ENCODE measurements around the gene SLC25A45.

SLC25A45 gene, protein sequence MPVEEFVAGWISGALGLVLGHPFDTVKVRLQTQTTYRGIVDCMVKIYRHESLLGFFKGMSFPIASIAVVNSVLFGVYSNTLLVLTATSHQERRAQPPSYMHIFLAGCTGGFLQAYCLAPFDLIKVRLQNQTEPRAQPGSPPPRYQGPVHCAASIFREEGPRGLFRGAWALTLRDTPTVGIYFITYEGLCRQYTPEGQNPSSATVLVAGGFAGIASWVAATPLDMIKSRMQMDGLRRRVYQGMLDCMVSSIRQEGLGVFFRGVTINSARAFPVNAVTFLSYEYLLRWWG

DNA sequence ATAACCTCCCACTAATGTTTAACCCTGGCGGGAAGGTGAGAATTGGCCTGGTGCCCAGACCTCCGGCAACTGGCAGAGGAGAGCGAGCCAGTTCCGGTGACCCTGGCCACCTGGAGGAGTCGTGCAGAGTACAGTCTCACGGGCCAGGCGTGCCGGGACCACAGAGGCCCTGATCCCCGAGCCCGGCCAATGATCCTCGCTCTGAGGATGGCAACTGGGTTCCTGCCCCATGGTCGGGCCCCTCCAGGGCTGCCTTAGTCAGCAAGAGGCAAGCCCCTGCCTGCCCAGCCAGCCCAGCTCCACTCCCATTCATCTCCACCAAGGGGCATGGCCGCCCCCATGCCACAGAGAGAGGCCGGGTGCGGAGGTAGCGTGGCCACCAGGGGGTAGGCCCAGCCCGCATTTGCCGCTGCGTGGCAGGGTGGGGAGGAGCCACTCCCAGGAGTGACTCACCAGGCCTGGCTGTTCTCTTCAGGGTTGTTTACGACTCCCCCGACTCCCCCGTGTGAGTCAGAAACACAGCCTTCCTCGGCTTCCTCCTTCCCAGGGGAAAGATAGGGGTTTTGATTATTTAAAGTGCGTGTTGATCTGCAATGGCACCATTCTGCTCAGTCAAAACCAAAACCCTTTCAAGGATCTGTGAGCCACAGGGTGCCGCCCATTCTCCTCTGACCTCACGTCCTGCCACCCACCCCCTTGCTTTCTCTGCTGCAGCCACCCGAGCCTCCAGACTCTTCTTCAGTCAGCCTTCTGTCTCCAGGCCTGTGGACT lies at the start of gene SLC25A45:
Gene SLC25A45, minus strand, starts transcription at position 614 of the 771 bp plus-strand sequence. CDS start 695 bp downstream, outside the sequence.
- H3K4me3 ChIP-seq (ENCODE audit: low read length): peak within 1 kb of the TSS; percentile 34
- H3K36me3 ChIP-seq (ENCODE audit: insufficient read depth, low read length): no peaks in the 10 kb centered on the region
- H2AFZ ChIP-seq (ENCODE audit: low read depth, low read length): peak within 1 kb of the TSS; percentile 92
- peaks cover 21% of the 10 kb centered on the region for H3K4me1 ChIP-seq (ENCODE audit: insufficient read depth, low read length)
- peaks cover 3% of the 10 kb centered on the region for H3K27me3 ChIP-seq (ENCODE audit: insufficient read depth, low read length)
- no peaks in the 10 kb centered on the region for H3K9me3 ChIP-seq (ENCODE audit: low read length)

DNA sequence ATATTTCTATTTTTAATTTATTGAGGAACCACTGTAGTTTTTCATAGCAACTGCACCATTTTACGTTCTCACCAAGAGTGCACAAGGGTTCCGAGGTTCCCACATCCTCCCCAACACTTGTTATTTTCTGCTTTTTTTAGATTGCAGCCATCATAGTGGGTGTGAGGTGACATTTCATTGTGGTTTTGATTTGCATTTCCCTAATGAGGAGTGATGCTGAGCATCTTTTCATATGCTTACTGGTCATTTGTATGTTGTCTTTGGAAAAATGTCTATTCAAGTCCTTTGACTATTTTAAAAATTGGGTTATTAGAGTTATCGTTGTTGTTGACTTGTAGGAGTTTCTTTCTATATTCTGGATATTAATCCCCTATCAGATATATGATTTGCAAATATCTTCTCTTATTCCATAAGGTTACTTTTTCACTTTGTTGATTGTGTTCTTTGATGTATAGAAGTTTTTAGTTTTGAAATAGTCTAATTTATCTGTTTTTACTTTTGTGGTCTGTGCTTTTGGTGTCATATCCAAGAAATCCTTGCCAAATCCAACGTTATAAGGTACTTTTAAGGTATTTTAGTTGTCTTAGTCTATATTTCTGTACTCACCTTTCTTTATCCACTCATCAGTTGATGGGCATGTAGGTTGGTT lies 49.1 kb upstream of the SLC25A45 start:
- H3K9me3 ChIP-seq (ENCODE audit: low read length): no peaks in the 10 kb centered on the region
- no peaks in the 10 kb centered on the region for H3K27me3 ChIP-seq (ENCODE audit: insufficient read depth, low read length)
- H3K4me3 ChIP-seq (ENCODE audit: low read length): peak overlapping the region; percentile 24
- peaks cover 65% of the 10 kb centered on the region for H3K36me3 ChIP-seq (ENCODE audit: insufficient read depth, low read length)
- H2AFZ ChIP-seq (ENCODE audit: low read depth, low read length): no peak overlapping the region
- H3K4me1 ChIP-seq (ENCODE audit: insufficient read depth, low read length): peaks cover 71% of the 10 kb centered on the region

DNA sequence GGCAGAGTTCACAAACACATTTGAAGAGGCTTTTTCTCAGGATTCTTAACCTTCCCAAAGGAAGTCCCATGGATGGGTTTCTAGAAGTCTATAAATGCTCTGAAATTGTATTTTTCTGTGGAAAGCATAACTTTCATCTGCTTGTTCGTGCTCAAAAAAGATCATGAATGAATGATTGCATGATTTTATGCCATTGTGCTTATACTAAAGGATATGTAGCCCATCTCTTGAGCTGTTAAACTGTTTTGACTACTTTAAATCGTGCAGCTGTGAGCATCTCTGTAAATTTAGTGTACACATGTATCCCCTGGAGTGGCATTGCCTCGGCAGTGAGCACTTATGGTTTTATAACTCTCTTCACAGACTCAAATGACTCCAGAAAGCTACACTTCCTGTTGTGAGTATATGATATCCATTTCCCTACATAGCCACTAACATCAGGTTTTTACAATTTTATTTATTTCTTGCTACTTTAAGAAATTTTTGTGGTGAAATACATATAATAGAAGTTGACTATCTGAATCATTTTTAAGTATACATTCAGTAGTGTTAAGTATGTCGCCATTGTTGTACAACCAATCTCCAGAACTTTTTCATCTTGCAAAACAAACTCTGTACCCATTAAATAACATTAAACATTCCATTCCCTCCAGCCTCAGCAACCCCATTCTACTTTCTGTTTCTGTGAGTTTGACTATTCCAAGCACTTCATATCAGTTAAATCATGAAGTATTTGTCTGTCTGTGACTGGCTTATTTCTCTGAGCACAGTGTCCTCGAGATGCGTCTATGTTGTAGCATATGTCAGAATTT lies 48.2 kb upstream of the SLC25A45 start:
- H2AFZ ChIP-seq (ENCODE audit: low read depth, low read length): no peak overlapping the region
- H3K4me3 ChIP-seq (ENCODE audit: low read length): peak overlapping the region; percentile 94
- peaks cover 64% of the 10 kb centered on the region for H3K36me3 ChIP-seq (ENCODE audit: insufficient read depth, low read length)
- peaks cover 76% of the 10 kb centered on the region for H3K4me1 ChIP-seq (ENCODE audit: insufficient read depth, low read length)
- H3K9me3 ChIP-seq (ENCODE audit: low read length): no peaks in the 10 kb centered on the region
- H3K27me3 ChIP-seq (ENCODE audit: insufficient read depth, low read length): no peaks in the 10 kb centered on the region

DNA sequence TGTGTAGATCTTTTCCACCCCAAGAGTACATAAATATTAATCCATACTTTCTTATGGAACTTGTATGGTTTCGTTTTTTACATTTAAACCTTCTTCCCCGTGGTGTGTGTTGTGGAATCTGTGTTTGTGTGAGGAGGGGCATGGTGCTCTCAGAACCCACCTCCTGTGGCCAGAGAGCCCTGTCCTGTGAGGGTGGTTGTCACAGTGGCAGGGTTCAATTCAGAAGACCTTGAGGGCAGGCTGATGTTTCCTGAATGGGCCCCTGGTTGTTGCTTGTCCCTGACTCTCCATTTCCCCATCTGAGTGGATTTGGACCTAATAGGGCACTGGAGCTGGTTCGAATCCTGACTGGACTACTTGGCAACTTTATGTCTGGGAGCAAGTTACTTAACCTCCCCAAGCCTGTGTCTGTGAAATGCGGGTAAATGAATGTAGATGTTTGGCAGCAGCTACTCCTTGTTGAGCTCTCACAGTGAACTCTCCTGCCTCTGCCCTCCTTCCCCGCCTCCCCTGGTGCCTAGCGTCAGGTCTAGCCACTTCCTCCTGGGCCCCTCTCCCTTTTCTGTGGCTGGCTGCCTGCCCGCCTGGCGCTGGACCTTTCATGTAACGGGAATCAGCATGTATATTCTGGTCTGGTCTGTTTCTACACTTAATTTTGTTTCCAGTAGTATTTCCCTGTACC lies 47.4 kb upstream of the SLC25A45 start:
- H3K4me3 ChIP-seq (ENCODE audit: low read length): peak overlapping the region; percentile 94

DNA sequence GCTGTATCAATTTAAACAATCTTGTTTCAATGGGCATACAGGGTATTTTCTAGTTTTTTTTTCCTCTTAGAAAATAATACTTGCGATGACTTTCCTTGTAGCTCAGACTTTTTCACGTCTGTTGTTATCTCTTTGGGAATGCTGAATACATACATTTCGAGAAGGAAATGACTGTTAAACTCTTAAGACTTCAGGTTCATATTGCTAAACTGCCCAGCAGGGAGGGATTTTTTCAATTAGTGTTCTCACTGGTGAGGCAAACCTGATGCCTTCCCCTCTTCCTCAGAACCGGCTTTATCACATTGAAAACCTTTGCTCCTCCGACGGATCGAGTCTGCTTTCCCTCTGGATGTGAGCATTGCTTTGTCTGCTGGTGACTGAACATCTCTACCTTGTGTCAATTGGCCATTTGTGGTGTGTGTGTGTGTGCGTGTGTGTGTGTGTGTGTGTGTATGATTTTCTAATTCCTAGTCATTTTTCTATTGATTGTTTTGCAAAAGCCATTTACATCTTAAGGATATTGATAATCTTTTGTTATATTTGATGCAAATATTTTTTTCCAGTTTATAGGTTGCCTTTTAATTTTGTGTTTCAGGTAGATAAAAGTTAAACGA lies 46.7 kb upstream of the SLC25A45 start:
- Histone ChIP-seq H3K4me1 (ENCODE audit: insufficient read depth, low read length) (peaks cover 69% of the 10 kb centered on the region), H3K36me3 (ENCODE audit: insufficient read depth, low read length) (peaks cover 53% of the 10 kb centered on the region), H3K9me3 (ENCODE audit: low read length) (no peaks in the 10 kb centered on the region), H3K27me3 (ENCODE audit: insufficient read depth, low read length) (no peaks in the 10 kb centered on the region), H3K4me3 (ENCODE audit: low read length) (peak overlapping the region; percentile 94), H2AFZ (ENCODE audit: low read depth, low read length) (no peak overlapping the region)

More for the DNA sequence above, 47.4 kb upstream of the SLC25A45 start:
- Histone ChIP-seq H3K4me1 (ENCODE audit: insufficient read depth, low read length) (peaks cover 73% of the 10 kb centered on the region), H3K27me3 (ENCODE audit: insufficient read depth, low read length) (no peaks in the 10 kb centered on the region), H2AFZ (ENCODE audit: low read depth, low read length) (no peak overlapping the region), H3K36me3 (ENCODE audit: insufficient read depth, low read length) (peaks cover 60% of the 10 kb centered on the region), H3K9me3 (ENCODE audit: low read length) (no peaks in the 10 kb centered on the region)

DNA sequence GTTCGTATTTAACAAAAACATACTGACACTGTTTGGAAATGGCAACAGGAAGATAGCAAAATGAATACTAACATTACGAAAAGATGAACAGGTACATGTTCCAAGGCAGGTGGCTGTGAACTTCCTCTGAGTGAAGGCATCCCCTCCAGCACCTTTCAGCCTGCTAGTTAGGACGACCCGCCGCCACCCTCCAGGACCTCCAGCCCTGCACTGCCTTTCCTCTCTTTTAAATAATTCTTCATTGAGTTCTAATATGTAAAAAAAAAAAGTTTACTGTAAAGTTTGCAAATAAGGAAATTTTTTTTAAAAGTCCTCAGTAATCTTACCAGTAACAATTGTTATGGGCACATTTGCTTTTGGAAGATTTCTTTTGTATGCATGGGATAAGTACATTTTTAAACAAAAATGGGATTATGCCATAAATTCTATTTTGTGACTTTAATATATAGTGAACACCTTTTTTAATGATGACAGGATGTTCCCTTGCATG lies 46.2 kb upstream of the SLC25A45 start:
- Histone ChIP-seq H3K9me3 (ENCODE audit: low read length) (no peaks in the 10 kb centered on the region), H2AFZ (ENCODE audit: low read depth, low read length) (no peak overlapping the region), H3K36me3 (ENCODE audit: insufficient read depth, low read length) (peaks cover 48% of the 10 kb centered on the region), H3K4me3 (ENCODE audit: low read length) (peak overlapping the region; percentile 94), H3K4me1 (ENCODE audit: insufficient read depth, low read length) (peaks cover 66% of the 10 kb centered on the region), H3K27me3 (ENCODE audit: insufficient read depth, low read length) (no peaks in the 10 kb centered on the region)

DNA sequence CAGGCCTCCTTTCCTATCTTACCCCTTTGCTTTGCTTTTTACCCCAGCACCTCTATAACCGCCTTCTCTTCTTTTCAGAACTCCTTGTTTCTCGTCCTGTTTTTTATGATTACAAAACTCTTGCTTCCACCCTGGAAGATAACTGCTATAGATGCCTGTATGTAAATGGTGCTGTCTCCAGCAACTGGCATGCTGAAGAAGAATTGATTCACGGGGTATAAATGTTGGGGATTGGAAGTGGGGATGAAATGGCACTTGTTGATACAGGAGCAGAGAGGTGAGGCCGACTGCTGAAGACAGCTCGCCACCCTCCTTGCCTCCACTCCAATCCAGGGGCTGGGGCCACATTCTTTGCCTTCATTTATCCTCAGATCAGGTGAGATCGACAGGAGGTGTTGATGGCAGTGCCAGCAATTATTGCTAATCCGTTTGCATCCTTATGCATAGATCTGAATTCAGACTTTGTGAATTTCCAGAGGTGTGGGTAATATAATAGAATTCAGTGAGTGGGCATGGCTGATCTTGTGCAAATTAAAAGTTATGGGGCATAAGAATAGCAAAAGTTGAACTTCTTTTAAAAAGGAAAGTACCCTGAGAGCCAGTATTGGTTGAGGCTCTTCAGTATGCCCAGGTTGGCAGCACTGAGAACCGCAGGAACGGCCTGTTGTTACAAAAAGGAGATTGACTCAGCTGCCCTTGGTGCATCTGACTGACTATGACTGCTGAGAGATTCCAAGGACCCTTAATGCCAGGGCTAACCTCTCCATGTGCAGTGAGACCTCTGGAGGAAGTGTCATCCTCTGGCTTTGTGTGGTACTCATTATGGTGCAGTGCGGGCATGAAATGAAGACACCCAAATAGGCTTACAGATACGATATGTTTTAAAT lies 45.5 kb upstream of the SLC25A45 start:
- no peaks in the 10 kb centered on the region for H3K9me3 ChIP-seq (ENCODE audit: low read length)
- peaks cover 61% of the 10 kb centered on the region for H3K4me1 ChIP-seq (ENCODE audit: insufficient read depth, low read length)
- no peaks in the 10 kb centered on the region for H3K27me3 ChIP-seq (ENCODE audit: insufficient read depth, low read length)
- H3K36me3 ChIP-seq (ENCODE audit: insufficient read depth, low read length): peaks cover 43% of the 10 kb centered on the region
- peak overlapping the region; percentile 94 for H3K4me3 ChIP-seq (ENCODE audit: low read length)
- no peak overlapping the region for H2AFZ ChIP-seq (ENCODE audit: low read depth, low read length)

DNA sequence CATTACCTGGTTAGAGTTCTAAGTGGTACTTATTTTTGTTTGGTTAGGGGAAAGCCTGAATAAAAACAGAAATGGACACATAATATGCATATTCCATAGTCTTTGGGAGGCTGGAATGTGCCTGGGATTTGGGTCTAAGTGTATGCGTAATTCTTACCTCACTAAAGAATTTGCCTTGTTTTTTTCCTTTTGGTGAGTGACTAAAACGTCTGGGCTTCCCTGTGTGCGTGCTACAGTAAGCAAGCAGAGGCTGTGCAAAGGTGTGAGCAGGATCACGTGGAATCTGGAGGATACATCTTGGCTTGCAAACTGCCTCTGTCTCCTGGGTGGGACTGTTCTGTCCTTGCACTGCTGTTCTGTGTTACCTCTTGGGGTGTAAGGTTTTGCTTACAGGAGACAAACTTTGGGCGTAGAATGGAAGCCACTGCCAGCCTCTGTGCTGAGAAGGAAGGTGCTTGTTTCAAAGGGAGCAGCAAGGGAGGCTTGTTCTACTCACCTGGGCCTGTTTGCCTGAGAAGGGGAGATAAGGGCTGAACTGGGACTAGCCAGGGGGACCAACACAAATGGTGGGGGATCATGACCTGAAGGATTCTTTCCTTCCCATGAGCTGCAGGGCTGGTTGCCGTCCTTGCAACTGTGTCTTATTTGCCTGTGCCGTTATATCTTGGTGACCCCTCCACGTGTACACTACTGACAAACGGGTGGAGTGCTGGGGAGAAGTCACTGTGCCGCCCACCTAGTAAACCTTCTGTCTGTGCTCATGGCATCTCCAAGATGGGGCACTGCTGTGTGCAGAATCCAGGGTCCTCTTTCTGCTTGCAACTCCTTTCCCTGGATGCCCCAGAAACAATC lies 44.6 kb upstream of the SLC25A45 start:
- H3K4me1 ChIP-seq (ENCODE audit: insufficient read depth, low read length): peaks cover 57% of the 10 kb centered on the region
- H3K27me3 ChIP-seq (ENCODE audit: insufficient read depth, low read length): no peaks in the 10 kb centered on the region
- no peak overlapping the region for H2AFZ ChIP-seq (ENCODE audit: low read depth, low read length)
- H3K36me3 ChIP-seq (ENCODE audit: insufficient read depth, low read length): peaks cover 38% of the 10 kb centered on the region
- peak overlapping the region; percentile 94 for H3K4me3 ChIP-seq (ENCODE audit: low read length)
- H3K9me3 ChIP-seq (ENCODE audit: low read length): no peaks in the 10 kb centered on the region

DNA sequence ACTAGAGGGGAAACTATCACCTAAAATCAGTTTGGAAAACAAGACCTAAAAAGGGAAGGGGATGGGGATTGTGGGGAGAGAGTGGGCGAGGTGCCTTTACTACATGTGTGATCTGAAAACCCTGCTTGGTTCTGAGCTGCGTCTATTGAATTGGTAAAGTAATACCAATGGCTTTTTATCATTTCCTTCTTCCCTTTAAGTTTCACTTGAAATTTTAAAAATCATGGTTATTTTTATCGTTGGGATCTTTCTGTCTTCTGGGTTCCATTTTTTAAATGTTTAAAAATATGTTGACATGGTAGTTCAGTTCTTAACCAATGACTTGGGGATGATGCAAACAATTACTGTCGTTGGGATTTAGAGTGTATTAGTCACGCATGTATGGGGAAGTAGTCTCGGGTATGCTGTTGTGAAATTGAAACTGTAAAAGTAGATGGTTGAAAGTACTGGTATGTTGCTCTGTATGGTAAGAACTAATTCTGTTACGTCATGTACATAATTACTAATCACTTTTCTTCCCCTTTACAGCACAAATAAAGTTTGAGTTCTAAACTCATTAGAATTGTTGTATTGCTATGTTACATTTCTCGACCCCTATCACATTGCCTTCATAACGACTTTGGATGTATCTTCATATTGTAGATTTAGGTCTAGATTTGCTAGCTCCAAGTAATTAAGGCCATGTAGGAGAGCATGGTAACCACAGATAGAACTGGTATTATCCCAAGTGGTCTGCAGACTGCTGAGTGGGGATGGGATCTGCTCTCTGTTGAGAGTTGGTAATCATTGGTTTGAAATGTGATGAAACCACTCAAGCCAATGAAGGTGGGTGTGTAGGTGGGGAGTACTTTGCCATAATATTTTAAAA lies 43.8 kb upstream of the SLC25A45 start:
- Histone ChIP-seq H3K36me3 (ENCODE audit: insufficient read depth, low read length) (peaks cover 38% of the 10 kb centered on the region), H3K9me3 (ENCODE audit: low read length) (no peaks in the 10 kb centered on the region), H3K4me3 (ENCODE audit: low read length) (peak overlapping the region; percentile 94), H2AFZ (ENCODE audit: low read depth, low read length) (no peak overlapping the region), H3K4me1 (ENCODE audit: insufficient read depth, low read length) (peaks cover 53% of the 10 kb centered on the region), H3K27me3 (ENCODE audit: insufficient read depth, low read length) (no peaks in the 10 kb centered on the region)

Measured in neuron (in vitro differentiated cells).